ENCODE measurements around the gene ESYT1. TPM values are rescaled to one million over a fixed set of nuclear protein-coding genes. Genes with fewer than 3 reads are reported as not detected.
A peak's percentile ranks its signal among the peaks of the same experiment; 100 is the strongest.

Gene ESYT1
- polyA plus RNA-seq (2012; ENCODE audit: insufficient read length, low read depth), result 90.4 TPM

DNA sequence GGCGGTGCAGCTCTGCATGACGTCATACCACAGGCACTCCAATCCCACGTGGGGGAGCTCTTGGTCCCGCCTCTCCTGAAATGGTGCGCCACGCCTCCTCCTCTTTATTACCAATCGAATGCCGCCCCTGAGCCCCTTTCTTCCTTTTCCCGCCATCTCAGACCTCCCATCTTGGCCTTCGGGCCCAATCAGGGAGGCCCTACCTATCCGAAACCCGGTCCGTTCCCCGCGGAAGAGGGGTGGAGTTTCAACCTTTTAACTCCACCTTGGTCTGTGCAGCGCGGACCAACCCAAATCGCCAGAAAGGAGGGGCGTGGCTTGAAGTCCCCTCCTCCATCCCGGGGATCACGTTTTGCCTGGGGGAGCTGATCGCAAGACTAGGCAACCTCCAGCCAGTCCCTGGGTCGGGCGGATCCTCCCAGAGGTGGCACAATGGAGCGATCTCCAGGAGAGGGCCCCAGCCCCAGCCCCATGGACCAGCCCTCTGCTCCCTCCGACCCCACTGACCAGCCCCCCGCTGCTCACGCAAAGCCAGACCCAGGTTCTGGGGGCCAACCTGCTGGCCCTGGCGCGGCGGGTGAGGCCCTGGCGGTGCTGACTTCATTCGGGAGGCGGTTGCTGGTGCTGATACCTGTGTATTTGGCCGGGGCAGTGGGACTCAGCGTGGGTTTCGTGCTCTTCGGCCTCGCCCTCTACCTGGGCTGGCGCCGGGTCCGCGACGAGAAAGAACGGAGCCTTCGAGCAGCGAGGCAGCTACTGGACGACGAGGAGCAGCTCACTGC, at the start of gene ESYT1:
Gene ESYT1, plus strand, starts transcription at position 380 of the 782 bp plus-strand sequence. Its CDS starts 53 bp downstream, at position 433.
- TF ChIP-seq SIN3A (IDR thresholded peaks at IDR 0.05; ENCODE audit: borderline replicate concordance, insufficient read depth, low read length) (peak; percentile 20; the same call in 1 of the 2 replicates), POLR2AphosphoS5 (IDR thresholded peaks at IDR 0.05; ENCODE audit: low read depth, low read length) (peak; percentile 90), FOXP2 (optimal IDR thresholded peaks at IDR 0.05; ENCODE audit: borderline replicate concordance, extremely low read depth, extremely low read length, insufficient read depth) (no peak), TAF1 (IDR thresholded peaks at IDR 0.05; ENCODE audit: borderline replicate concordance, insufficient read depth, low read length) (peak; percentile 87; the same call in 1 of the 2 replicates)
- TF ChIP-seq, protein P1, sequence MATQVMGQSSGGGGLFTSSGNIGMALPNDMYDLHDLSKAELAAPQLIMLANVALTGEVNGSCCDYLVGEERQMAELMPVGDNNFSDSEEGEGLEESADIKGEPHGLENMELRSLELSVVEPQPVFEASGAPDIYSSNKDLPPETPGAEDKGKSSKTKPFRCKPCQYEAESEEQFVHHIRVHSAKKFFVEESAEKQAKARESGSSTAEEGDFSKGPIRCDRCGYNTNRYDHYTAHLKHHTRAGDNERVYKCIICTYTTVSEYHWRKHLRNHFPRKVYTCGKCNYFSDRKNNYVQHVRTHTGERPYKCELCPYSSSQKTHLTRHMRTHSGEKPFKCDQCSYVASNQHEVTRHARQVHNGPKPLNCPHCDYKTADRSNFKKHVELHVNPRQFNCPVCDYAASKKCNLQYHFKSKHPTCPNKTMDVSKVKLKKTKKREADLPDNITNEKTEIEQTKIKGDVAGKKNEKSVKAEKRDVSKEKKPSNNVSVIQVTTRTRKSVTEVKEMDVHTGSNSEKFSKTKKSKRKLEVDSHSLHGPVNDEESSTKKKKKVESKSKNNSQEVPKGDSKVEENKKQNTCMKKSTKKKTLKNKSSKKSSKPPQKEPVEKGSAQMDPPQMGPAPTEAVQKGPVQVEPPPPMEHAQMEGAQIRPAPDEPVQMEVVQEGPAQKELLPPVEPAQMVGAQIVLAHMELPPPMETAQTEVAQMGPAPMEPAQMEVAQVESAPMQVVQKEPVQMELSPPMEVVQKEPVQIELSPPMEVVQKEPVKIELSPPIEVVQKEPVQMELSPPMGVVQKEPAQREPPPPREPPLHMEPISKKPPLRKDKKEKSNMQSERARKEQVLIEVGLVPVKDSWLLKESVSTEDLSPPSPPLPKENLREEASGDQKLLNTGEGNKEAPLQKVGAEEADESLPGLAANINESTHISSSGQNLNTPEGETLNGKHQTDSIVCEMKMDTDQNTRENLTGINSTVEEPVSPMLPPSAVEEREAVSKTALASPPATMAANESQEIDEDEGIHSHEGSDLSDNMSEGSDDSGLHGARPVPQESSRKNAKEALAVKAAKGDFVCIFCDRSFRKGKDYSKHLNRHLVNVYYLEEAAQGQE (IDR thresholded peaks at IDR 0.05; ENCODE audit: insufficient read depth in 1 of 2, low read depth in 2 of 2, low read length in 2 of 2), result peak in 1 of 2 experiments; percentile 31; a peak in 1 of 4 replicates

- TF ChIP-seq SIN3A (IDR thresholded peaks at IDR 0.05; ENCODE audit: borderline replicate concordance, insufficient read depth, low read length) (no peak), TAF1 (IDR thresholded peaks at IDR 0.05; ENCODE audit: borderline replicate concordance, insufficient read depth, low read length) (no peak), POLR2AphosphoS5 (IDR thresholded peaks at IDR 0.05; ENCODE audit: low read depth, low read length) (no peak), FOXP2 (optimal IDR thresholded peaks at IDR 0.05; ENCODE audit: borderline replicate concordance, extremely low read depth, extremely low read length, insufficient read depth) (no peak)
- TF ChIP-seq, protein P1 (IDR thresholded peaks at IDR 0.05; ENCODE audit: insufficient read depth in 1 of 2, low read depth in 2 of 2, low read length in 2 of 2), result no peak
Observed at GRCh38 chr12:56078427-56078826, 49.6 kb upstream of the ESYT1 start.

DNA sequence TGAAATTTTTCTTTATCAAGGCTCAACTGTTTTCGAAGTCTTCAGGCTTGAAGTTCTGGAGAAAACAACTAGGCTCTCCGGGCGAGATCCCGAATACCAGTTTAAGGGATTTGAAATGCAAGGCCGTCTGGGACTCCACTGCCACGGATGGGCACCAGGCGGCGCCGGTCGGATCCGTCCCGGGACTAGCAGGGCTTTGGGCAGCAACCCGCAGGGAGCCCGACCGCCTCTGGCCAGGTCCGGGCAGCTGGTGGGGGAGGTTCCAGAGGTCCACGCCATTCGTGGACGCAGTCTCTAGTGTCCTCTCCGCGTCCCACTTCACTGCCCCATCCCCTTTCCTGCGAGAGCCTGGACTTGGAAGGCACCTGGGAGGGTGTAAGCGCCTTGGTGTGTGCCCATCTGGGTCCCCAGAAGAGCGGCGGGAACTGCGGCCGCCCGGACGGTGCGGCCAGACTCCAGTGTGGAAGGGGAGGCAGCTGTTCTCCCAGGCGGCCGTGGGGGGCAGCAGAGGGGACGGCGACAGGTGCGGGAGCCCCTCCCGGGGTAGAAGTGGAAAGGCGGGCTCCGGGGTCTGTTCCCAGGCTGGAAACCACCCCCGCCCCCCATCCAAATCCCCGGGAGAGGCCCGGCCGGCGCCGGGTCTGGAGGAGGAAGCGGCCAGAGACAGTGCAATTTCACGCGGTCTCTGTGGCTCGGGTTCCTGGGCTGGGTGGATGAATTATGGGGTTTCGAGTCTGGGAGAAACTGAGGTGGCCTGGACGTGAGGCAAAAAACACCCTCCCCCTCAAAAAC, 48.9 kb upstream of the ESYT1 start:
- TF ChIP-seq SIN3A (IDR thresholded peaks at IDR 0.05; ENCODE audit: borderline replicate concordance, insufficient read depth, low read length) (no peak), POLR2AphosphoS5 (IDR thresholded peaks at IDR 0.05; ENCODE audit: low read depth, low read length) (peak; percentile 27; the same call in 1 of the 2 replicates)

GRCh38 chr12:56079723-56080555, 48.1 kb upstream of the ESYT1 start, which contains the start of gene ERBB3:
TSS of gene ERBB3 (plus strand) at chr12:56080165. CDS start at chr12:56080301, 136 bp downstream.
- TF ChIP-seq POLR2AphosphoS5 (IDR thresholded peaks at IDR 0.05; ENCODE audit: low read depth, low read length) (no peak), TAF1 (IDR thresholded peaks at IDR 0.05; ENCODE audit: borderline replicate concordance, insufficient read depth, low read length) (no peak), FOXP2 (optimal IDR thresholded peaks at IDR 0.05; ENCODE audit: borderline replicate concordance, extremely low read depth, extremely low read length, insufficient read depth) (peak; percentile 18), SIN3A (IDR thresholded peaks at IDR 0.05; ENCODE audit: borderline replicate concordance, insufficient read depth, low read length) (no peak)
- TF ChIP-seq, protein P1 (IDR thresholded peaks at IDR 0.05; ENCODE audit: insufficient read depth in 1 of 2, low read depth in 2 of 2, low read length in 2 of 2), result no peak

All from PFSK-1 (cell line).